ENCODE data around the gene FAM222B. TPM values are rescaled to one million over a fixed set of nuclear protein-coding genes. Genes with fewer than 3 reads are reported as not detected.

FAM222B gene
- total and polyA plus RNA-seq, 9 of the 15 experiments (the other 6 are each of a cell fraction or from before 2014, with no cell fraction given): 4.0 to 34.6 (median 7.5) TPM

DNA sequence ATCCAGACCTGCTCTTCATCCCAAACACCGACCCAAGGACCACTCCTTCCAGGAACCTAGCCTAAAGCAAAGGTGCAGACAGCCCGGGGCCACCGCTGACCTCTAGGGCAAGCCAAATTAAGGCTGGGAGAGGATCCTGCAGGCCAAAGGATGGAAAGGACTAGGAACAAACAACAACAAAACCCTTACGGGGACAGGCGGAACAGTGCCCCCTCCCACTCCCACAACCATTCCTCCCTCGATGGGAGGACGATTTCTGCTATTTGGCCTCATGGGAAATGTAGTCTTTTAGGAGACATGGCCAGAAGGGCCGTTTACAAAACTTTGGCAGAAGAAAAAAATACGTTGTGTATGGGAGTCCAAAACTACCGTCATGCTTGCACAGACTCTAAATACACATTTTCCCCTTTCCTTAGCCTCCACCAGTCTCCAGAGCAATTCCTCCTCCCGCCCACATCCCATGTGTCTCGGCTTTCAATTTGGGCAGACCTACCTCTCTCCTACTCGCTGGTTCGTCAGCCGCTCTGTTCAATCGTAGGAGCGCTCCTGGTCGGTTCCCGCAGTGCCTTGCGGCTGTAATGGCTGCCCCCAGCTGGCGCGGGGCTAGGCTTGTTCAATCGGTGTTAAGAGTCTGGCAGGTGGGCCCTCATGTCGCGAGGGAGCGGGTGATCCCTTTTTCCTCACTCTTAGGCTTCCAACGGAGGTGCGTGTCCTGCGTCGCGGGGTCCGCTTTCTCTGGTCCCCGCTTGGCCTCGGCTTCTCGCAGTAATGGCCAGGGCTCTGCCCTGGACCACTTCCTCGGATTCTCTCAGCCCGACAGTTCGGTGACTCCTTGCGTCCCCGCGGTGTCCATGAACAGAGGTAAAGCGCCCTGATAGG is 12.1 kb upstream of the FAM222B start, which contains the start of gene ERAL1 (continued):
- TF ChIP-seq, protein P1, sequence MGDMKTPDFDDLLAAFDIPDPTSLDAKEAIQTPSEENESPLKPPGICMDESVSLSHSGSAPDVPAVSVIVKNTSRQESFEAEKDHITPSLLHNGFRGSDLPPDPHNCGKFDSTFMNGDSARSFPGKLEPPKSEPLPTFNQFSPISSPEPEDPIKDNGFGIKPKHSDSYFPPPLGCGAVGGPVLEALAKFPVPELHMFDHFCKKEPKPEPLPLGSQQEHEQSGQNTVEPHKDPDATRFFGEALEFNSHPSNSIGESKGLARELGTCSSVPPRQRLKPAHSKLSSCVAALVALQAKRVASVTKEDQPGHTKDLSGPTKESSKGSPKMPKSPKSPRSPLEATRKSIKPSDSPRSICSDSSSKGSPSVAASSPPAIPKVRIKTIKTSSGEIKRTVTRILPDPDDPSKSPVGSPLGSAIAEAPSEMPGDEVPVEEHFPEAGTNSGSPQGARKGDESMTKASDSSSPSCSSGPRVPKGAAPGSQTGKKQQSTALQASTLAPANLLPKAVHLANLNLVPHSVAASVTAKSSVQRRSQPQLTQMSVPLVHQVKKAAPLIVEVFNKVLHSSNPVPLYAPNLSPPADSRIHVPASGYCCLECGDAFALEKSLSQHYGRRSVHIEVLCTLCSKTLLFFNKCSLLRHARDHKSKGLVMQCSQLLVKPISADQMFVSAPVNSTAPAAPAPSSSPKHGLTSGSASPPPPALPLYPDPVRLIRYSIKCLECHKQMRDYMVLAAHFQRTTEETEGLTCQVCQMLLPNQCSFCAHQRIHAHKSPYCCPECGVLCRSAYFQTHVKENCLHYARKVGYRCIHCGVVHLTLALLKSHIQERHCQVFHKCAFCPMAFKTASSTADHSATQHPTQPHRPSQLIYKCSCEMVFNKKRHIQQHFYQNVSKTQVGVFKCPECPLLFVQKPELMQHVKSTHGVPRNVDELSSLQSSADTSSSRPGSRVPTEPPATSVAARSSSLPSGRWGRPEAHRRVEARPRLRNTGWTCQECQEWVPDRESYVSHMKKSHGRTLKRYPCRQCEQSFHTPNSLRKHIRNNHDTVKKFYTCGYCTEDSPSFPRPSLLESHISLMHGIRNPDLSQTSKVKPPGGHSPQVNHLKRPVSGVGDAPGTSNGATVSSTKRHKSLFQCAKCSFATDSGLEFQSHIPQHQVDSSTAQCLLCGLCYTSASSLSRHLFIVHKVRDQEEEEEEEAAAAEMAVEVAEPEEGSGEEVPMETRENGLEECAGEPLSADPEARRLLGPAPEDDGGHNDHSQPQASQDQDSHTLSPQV (IDR thresholded peaks at IDR 0.05): peak; percentile 61
- TF ChIP-seq POLR2H (tag; IDR thresholded peaks at IDR 0.05; ENCODE audit: low read depth) (peak; percentile 84), ZNF583 (CRISPR knock-in tag; IDR thresholded peaks at IDR 0.05) (0 out of 2 replicates have a peak, but pooled peaks have one; percentile 65), NRF1 (conservative IDR thresholded peaks at IDR 0.05 in 1 of 2, IDR thresholded peaks at IDR 0.05 in 1 of 2) (peak; percentile 61 to 73), NFXL1 (CRISPR knock-in tag; IDR thresholded peaks at IDR 0.05) (no peak), SNRNP70 (optimal IDR thresholded peaks at IDR 0.05; ENCODE audit: low read depth, low read length) (no peak), NUFIP1 (IDR thresholded peaks at IDR 0.05; ENCODE audit: partially characterized antibody) (no peak), RUNX1 (IDR thresholded peaks at IDR 0.05; ENCODE audit: low read depth) (peak; percentile 69; the same call in 1 of the 2 replicates), ZNF717 (CRISPR knock-in tag; IDR thresholded peaks at IDR 0.05) (no peak), MAFK (IDR thresholded peaks at IDR 0.05; ENCODE audit: low read length) (no peak), ZNF316 (IDR thresholded peaks at IDR 0.05) (no peak), SOX6 (IDR thresholded peaks at IDR 0.05) (peak; percentile 25; the same call in 1 of the 2 replicates), PYGO2 (tag; IDR thresholded peaks at IDR 0.05) (no peak), HMGN3 (IDR thresholded peaks at IDR 0.05; ENCODE audit: borderline replicate concordance, extremely low read depth, insufficient read length, low read depth, low read length) (no peak), SP2 (IDR thresholded peaks at IDR 0.05; ENCODE audit: extremely low read depth, low read depth, low read length, poor library complexity, severe bottlenecking) (peak; percentile 29), GATA2 (CRISPR knock-in tag; IDR thresholded peaks at IDR 0.05) (no peak), HLTF (IDR thresholded peaks at IDR 0.05) (no peak), HDAC2 (IDR thresholded peaks at IDR 0.05) (peak; percentile 97), DACH1 (IDR thresholded peaks at IDR 0.05; ENCODE audit: partially characterized antibody) (peak; percentile 91)
- TF ChIP-seq, protein P2, sequence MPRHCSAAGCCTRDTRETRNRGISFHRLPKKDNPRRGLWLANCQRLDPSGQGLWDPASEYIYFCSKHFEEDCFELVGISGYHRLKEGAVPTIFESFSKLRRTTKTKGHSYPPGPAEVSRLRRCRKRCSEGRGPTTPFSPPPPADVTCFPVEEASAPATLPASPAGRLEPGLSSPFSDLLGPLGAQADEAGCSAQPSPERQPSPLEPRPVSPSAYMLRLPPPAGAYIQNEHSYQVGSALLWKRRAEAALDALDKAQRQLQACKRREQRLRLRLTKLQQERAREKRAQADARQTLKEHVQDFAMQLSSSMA (CRISPR knock-in tag; IDR thresholded peaks at IDR 0.05): no peak
- TF ChIP-seq, protein P3, sequence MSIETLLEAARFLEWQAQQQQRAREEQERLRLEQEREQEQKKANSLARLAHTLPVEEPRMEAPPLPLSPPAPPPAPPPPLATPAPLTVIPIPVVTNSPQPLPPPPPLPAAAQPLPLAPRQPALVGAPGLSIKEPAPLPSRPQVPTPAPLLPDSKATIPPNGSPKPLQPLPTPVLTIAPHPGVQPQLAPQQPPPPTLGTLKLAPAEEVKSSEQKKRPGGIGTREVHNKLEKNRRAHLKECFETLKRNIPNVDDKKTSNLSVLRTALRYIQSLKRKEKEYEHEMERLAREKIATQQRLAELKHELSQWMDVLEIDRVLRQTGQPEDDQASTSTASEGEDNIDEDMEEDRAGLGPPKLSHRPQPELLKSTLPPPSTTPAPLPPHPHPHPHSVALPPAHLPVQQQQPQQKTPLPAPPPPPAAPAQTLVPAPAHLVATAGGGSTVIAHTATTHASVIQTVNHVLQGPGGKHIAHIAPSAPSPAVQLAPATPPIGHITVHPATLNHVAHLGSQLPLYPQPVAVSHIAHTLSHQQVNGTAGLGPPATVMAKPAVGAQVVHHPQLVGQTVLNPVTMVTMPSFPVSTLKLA (conservative IDR thresholded peaks at IDR 0.05): peak; percentile 88 to 94
- TF ChIP-seq, protein P4, sequence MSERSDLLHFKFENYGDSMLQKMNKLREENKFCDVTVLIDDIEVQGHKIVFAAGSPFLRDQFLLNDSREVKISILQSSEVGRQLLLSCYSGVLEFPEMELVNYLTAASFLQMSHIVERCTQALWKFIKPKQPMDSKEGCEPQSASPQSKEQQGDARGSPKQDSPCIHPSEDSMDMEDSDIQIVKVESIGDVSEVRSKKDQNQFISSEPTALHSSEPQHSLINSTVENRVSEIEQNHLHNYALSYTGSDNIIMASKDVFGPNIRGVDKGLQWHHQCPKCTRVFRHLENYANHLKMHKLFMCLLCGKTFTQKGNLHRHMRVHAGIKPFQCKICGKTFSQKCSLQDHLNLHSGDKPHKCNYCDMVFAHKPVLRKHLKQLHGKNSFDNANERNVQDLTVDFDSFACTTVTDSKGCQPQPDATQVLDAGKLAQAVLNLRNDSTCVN (CRISPR knock-in tag; IDR thresholded peaks at IDR 0.05): no peak

All from K562 (cell line).